Spleen (tissue), 7 donors: ENCODE data around the gene SMOC2.

Source experiments
- POLR2A ChIP-seq, 3 donors: fragments of 450-650 bp; IDR thresholded peaks; one replicate each; pipeline ENCODE4 v1.5.1; 2017; ENCODE audit warnings: antibody characterized with exemption in 3 of 3, mild to moderate bottlenecking in 1 of 3
- POLR2AphosphoS5 ChIP-seq, 3 donors: sonication (generic); formaldehyde crosslinking; IDR thresholded peaks; one replicate each; pipeline ENCODE4 v1.5.1; 2017; ENCODE audit warnings: antibody characterized with exemption in 3 of 3
- TF ChIP-seq, protein P1 (sequence below), 11 experiments: fragments of 200-600 bp in 7 of 11; fragments of 450-650 bp in 4 of 11; sonication (generic) in 4 of 11; IDR thresholded peaks in 8 of 11; conservative IDR thresholded peaks in 3 of 11; 1 replicate in 7 of 11; 2 replicates in 4 of 11; pipeline versions ENCODE4 v1.4.0 to v1.8.0; 2016 to 2021; ENCODE audit warnings: antibody characterized with exemption in 11 of 11, inconsistent platforms in 4 of 11, mild to moderate bottlenecking in 1 of 11
- donor health status: DM: no; HTN: no; CAD: no; lungs with moderate emphysema.
- donor health status: DM: no; HTN: no; CAD: no.
- donor health status: DM: no; HTN: no; CAD: no.

- TF ChIP-seq POLR2A (IDR thresholded peaks at IDR 0.05) (no peak), POLR2AphosphoS5 (IDR thresholded peaks at IDR 0.05) (no peak)
- TF ChIP-seq, protein P1, sequence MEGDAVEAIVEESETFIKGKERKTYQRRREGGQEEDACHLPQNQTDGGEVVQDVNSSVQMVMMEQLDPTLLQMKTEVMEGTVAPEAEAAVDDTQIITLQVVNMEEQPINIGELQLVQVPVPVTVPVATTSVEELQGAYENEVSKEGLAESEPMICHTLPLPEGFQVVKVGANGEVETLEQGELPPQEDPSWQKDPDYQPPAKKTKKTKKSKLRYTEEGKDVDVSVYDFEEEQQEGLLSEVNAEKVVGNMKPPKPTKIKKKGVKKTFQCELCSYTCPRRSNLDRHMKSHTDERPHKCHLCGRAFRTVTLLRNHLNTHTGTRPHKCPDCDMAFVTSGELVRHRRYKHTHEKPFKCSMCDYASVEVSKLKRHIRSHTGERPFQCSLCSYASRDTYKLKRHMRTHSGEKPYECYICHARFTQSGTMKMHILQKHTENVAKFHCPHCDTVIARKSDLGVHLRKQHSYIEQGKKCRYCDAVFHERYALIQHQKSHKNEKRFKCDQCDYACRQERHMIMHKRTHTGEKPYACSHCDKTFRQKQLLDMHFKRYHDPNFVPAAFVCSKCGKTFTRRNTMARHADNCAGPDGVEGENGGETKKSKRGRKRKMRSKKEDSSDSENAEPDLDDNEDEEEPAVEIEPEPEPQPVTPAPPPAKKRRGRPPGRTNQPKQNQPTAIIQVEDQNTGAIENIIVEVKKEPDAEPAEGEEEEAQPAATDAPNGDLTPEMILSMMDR (IDR thresholded peaks at IDR 0.05 in 8 of 11, conservative IDR thresholded peaks at IDR 0.05 in 3 of 11): no peak
These were observed 185.1 kb downstream of the SMOC2 start for GRCh38 chr6:168626046-168626602.
